COR-L47 (cell line): ENCODE data around the gene NAT10.

Experiments
- DNase-seq: peaks from one replicate; lab custom pipeline; 2025; lab: John Stamatoyannopoulos, UW

The NAT10 gene

GRCh38 chr11:34190192-34191139 is 85.0 kb downstream of the NAT10 start:
- no peak for DNase-seq

- DNase-seq, result no peak
Measured at GRCh38 chr11:34191578-34191977, 86.1 kb downstream of the NAT10 start.

DNA sequence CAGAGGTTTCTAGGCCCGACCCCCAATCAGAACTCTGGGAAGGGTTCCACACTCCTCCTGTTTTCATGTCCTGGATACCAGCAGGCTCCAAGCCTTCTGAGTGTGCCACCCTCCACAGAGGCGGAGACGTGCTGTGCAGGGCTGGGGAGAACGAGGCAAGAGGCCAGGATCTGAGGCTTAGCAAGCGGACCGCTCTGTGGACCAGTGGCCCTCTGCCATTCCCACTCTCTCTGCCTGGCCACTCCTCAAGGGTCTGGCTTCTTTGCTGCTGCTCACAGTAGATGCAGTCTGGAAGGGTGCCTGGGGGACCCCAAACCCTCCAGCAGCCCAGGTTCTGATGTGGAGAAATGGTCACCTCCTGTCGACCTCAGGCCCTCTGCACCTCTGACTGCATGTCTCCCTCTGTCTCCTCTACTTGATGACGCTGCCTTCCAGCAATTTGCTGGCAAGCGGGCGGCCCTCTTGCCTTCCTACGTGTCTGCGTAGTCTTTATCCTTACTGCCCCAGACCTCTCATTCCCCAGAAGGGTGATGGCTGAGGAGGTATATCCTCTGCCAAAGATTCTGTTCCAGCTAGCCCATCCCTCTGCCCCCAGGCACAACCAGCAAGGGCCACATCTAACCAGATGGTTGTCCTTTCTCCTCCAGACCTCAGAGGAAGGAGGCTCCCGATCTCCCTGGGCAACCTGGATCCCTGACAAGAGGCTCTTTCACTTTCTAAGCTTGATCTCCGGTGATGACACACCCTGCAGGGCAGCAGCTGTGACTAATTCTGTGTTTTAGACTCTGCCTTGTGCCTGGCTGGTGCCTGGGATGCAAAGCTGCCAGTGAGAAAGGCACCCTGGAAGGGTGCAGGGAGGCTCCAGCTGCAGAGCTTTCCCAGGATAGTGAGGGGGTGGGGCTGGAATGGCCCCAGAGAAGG is 87.3 kb downstream of the NAT10 start:
- DNase-seq, result peak; percentile 79

DNA sequence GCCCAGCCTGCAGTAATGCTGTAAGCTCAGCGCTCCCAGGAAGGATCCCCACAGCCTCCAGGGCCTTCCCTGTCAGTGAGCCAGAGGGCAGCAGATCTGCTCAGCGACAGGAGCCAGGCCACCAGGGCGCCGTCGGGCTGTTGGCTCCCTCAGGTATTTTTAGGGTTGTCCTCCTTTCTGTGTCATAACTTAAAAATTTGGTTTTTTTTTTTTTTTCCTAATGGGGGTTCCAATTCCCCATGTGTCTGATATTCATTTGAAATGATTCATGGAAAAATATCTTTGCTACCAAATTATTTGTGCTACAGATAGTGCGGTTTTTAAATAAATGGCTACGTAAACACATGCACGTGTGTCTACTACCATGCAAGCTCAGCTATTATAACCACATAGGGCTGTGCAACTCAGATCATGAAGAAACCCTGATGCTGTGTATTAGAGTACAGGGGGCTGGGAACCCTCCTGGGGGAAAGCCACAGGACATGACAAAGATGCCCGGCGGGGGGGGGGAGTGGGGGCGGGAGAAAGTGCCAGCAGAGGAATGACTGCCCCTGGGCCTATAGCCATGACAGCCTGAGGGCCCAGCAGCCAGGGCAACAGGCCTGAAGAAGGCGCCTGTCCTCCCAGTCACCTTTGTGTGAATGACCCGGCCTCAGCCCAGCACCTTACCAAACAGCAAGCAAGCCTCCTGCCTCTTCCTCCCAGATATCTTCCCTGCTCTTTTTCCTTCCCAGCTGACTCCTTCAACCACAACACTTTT is 89.3 kb downstream of the NAT10 start:
- DNase-seq, result no peak
